GM10847 (cell line): ENCODE results near the gene BAIAP2L1.

Experiments
- POLR2A ChIP-seq: IDR thresholded peaks from 2 replicates; pipeline ENCODE4 v1.6.1; 2011; ENCODE audit not compliant: insufficient read length; ENCODE audit errors: extremely low read depth

BAIAP2L1 gene

GRCh38 chr7:98364220-98364619 lies 36.7 kb downstream of the BAIAP2L1 start:
- TF ChIP-seq POLR2A, result no peak

DNA sequence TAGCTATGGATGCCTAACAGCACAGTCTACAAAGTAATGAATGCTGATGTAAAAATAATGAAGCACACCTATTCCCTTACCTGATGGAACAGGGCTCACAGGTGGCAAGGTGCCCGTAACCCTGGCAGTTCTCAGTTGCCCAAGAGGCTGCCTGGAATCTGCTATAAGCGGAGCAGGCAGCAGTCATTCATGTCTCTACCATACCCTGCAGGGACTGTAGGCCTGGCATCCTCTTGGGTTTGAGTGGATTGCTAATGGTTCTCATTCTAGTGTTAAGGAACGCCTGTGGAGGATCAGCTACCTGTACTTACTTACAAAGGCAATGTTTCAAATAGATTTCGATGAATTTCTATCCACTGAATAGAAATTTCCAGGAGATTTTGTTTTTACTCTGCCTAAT lies 38.4 kb downstream of the BAIAP2L1 start:
- TF ChIP-seq POLR2A, result no peak

- TF ChIP-seq POLR2A, result no peak
Observed at GRCh38 chr7:98360221-98361130, 40.4 kb downstream of the BAIAP2L1 start.

GRCh38 chr7:98359395-98359794 lies 41.5 kb downstream of the BAIAP2L1 start:
- TF ChIP-seq POLR2A, result no peak

- no peak for TF ChIP-seq POLR2A
Observed at GRCh38 chr7:98358706-98359105, 42.2 kb downstream of the BAIAP2L1 start.

DNA sequence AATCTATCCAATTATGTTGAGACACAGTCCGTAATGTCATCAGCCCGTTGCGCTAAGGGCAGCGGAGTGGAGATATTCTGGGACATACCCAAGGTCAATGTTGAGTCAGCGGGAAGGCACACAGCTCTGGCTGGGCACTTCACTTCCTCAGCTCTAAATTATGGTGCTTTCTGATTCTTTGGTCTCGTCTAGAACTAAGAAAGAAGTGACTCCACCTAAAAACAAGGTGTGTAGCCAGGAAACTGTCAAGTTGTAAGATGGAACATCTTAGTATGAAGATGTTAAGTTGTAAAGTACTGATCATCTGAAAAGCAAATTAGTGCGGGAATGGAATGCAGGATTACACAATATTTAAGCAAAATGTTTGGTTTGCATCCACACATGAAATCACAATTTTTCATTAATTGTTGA lies 43.1 kb downstream of the BAIAP2L1 start:
- TF ChIP-seq POLR2A, result no peak

GRCh38 chr7:98355250-98355538 lies 45.7 kb downstream of the BAIAP2L1 start:
- TF ChIP-seq POLR2A, result no peak

DNA sequence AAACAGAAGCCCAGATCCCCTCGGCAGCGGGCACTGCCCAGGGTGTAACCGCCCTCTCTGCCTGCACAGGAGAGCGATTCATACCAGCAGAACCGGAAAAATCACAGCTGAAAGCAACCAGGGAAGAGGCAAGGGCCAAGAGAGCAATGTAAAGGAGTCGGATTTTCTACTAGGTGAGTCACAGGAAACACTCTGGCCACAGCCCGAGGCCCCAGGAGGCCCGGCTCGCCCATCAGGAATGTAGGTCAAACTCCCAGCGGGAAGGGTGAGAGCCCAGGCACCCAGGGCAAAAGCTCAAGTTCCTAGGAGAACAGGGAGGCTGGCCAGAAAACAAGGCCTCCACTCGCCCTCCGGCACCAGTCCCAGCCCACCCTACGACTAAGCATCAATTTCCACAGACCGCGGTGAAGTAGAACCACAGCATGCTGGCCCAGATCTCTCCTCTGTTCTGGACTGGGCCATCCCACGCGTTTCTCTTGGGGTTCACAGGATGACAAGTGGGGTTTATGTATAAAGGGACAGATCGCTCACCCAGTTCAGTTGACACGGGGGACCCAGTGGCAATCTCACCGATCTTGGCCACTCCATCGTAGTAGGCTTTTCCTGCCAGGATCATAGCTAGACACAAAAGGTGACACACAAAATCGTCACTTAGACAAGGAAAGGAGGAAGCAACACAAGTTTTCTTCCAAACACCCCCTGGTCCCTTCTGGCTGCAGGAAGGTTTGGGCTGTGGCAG lies 46.2 kb downstream of the BAIAP2L1 start:
- no peak for TF ChIP-seq POLR2A

- no peak for TF ChIP-seq POLR2A
Observed at GRCh38 chr7:98354052-98354451, 46.8 kb downstream of the BAIAP2L1 start.

- no peak for TF ChIP-seq POLR2A
Observed at GRCh38 chr7:98352621-98353020, 48.3 kb downstream of the BAIAP2L1 start.

- no peak for TF ChIP-seq POLR2A
Observed at GRCh38 chr7:98351136-98351535, 49.8 kb downstream of the BAIAP2L1 start.

GRCh38 chr7:98348726-98349474 lies 52.0 kb downstream of the BAIAP2L1 start:
- no peak for TF ChIP-seq POLR2A

DNA sequence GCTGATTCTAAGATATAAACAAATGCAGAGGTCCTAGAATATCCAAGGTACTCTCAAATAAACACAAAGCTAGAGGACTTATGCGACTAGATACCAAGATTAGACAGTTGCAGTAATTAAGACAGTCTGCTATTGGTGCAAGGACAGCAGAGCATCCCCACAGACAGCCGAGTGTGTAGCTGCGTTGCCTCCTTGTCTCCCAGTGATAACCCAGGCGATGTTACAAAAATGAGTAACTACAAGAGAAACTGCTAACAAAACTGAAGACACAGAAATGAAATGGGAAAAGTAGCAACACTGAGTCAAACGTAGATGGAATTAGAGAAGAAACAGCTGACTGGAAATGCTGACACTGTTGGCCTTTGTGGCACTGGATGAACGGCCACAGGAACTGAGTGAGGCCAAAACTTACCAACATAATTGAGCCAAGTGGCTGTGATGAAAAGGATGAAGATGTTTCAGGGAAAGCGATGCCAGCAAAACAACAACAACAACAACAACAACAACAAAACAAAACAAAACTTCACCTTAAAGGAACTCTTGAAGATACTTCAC lies 54.3 kb downstream of the BAIAP2L1 start:
- TF ChIP-seq POLR2A, result no peak

DNA sequence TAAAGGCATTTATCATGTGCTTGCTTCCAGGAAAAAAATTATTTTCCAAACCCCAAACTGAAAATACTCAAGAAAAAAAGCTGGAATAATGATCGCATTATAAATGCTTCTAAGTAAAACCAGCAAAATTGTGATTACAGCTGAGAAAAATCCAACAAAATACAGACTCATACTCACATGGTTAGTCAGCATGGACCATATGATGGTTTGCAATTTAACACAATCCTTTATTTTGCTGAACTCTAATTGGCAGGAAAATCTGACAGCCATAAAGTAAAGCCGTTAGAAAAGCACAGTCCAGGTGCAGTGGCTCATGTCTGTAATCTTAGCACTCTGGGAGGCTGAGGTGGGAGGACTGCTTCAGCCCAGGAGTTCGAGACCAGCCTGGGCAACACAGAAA lies 59.8 kb downstream of the BAIAP2L1 start:
- no peak for TF ChIP-seq POLR2A

DNA sequence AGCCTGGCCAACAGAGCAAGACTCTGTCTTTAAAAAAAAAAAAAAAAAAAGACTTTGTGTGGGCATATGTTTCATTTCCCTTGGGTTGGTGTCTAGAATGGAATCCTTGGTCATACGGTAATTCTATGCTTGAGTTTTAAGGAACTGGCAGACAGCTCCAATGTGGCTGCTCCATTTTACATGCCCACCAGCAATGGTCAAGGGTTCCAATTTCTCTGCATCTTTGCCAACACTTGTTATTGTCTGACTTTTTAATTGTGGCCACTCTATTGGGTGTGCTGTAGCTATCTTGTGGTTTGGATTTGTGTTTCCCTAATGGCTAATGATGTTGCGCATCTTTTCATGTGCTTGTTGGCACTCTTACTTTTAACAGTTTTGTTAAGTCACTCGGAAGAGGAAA lies 61.8 kb downstream of the BAIAP2L1 start:
- TF ChIP-seq POLR2A, result no peak
